ENCODE results near the gene FBXO33.

Gene FBXO33, protein sequence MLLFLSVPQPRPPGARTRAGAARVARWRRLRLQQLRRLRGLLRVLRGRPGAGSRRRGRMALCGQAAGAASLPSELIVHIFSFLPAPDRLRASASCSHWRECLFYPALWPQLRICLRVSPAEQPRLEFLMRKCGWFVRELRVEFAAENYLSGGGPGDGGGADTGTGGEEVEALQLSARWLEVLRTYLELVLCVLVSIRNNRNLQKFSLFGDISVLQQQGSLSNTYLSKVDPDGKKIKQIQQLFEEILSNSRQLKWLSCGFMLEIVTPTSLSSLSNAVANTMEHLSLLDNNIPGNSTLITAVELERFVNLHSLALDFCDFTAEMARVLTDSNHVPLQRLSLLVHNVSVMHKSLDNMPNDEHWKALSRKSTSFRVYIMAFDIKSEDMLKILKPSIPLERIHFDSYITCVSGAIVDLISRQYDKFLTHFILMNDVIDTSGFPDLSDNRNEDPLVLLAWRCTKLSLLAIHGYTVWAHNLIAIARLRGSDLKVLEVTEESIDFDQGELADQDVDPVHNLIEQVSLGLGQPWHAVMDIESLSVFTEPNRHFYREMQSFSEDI

GRCh38 chr14:39432179-39432618, at the start of gene FBXO33:
TSS of gene FBXO33 (minus strand) at chr14:39432433. CDS start at chr14:39432162, 271 bp downstream.
- DNase-seq = peak; percentile 92 to 96

DNA sequence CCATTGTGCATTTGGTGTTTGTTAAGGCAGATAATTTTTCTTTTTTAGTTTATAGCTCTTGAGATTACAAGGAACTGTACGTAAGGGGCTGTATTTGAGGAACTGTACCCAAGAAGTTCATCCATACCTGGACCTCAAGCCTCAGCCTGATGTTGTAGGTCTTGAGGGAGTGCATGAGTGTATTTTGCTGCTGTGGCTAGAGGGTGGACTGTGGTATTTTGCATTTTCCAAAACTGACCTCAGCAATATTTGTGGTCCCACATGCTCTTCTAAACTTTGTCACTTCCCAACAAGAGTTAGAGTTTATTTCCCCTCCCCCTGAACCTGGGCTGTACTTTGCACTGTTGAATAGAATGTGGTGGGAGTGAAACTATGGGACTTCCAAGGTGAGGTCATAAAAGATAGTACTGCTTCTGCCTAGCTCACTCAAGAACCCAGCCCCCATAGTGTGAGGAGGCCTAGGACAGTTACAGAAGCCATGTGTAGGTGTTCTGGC, 42.2 kb upstream of the FBXO33 start:
- DNase-seq = no peak

DNA sequence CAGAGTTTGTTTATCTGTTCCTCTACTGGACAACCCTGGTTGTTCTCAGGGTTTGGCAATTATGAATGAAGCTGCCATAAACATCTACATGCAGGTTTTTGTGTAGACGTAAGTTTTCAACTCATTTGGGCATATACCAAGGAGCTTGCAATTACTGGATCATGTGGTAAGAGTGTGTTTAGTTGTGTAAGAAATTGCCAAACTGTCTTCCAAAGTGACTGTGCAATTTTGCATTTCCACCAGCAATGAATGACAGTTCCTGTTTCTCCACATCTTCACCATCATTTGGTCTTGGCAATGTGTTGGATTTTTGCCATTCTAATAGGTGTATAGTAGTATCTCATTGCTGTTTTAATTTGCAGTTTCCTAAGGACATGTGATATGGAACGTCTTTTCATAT, 39.8 kb upstream of the FBXO33 start:
- DNase-seq = no peak

- DNase-seq = no peak
Observed at GRCh38 chr14:39469094-39469710, 37.0 kb upstream of the FBXO33 start.

GRCh38 chr14:39467889-39468524, 35.8 kb upstream of the FBXO33 start:
- no peak for DNase-seq

DNA sequence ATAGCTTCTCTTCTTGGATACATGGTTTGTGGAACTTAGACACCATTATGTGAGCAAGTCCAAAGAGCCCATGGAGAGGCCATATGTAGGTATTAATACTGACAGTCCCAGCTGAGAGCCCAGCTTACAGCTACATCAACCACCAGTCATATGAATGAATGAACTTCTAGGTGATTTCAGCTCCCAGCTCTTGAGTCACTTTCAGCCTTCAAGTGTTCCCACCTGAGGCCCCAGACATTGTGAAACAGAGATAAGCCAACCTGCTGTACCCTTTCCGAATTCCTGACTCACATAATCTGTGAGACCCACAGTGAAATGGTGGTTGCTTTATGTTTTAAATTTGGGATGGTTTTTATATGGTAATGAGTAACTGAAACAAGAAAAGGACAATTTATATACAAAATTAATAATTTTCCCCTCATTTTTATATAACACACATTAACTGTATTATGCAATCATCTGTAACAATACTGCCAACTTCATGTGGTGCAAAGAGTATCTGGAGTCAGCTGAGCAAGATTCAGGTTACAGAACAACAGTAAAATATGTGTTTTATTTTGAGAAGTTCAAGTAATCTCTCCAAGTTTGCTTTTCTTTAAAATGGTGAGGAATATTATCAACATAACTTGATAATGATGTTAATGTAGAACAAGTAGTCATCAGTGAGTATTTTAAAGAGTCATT, 27.7 kb upstream of the FBXO33 start:
- no peak for DNase-seq

GRCh38 chr14:39456702-39457250, 24.5 kb upstream of the FBXO33 start:
- no peak for DNase-seq

- no peak for DNase-seq
Observed at GRCh38 chr14:39454906-39455539, 22.8 kb upstream of the FBXO33 start.

GRCh38 chr14:39452680-39453079, 20.4 kb upstream of the FBXO33 start:
- DNase-seq = no peak

DNA sequence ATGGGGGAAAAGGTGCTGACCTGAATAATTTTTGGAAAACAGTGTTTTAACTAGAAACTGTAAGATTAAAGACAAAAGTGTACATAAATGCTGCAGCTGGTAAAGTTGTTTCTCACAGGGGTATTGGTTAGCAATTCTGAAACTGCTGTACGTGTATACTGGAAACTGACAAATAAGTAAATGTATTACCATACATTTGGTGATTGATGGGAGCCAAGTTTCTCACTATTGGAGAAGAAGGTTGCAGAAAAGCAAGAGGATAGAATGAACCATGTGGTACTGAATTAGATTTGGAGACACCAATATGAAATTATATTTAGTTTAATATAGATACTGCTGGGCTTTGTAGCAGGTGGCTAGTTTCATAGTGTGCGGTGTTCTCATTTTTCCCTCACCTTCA, 19.6 kb upstream of the FBXO33 start:
- DNase-seq = no peak

DNA sequence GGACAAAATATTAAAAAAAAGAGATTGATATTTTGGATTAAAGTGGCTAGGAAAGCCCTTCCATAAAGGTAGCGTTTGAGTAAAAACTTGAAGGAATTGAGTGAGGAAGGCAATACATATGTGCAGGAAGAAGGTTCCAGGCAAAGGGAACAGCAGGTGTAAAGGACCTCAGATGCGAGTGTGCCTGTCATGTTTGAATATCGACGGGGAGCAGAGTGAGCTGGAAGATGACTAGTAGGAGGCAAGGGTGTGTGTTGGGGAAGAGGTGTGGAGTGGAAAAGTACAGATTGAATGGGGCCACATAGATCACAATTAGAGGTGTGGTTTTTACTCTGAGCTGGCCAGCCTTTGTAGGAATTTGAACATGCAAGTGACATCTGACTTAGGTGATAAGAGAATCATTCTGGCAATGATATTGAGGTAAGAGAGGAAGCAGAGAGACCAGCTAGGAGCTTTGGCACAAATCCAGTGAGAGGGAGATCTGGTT, 15.0 kb upstream of the FBXO33 start:
- DNase-seq = no peak

DNA sequence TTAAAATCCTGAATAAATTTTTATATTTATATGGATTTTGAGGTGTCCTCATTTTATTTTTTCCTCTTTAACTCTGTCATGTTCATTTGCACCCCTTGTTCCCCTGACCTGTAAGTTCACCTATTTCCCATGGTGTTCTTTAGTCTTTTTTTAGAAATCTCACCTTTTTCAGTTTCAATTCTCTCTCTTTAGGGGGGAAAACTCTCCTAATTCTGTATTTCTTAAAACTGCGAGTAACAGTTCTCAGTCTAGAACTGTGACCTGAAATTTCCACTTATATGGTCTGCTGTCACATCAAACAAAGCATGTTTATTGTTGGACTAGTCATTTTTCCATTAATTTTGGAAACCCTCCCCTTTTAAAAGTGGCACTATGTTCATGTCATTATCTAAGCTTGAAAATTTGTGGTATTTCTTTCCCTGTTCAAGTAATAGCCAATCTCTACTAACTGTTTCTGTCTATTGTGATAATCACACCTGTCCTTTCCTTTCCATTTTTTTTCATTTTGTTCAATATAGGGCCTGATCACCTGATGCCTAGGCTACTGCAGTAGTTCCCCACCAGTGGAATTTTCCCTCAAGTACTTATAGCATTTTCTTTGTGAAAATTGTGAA, 14.0 kb upstream of the FBXO33 start:
- no peak for DNase-seq

DNA sequence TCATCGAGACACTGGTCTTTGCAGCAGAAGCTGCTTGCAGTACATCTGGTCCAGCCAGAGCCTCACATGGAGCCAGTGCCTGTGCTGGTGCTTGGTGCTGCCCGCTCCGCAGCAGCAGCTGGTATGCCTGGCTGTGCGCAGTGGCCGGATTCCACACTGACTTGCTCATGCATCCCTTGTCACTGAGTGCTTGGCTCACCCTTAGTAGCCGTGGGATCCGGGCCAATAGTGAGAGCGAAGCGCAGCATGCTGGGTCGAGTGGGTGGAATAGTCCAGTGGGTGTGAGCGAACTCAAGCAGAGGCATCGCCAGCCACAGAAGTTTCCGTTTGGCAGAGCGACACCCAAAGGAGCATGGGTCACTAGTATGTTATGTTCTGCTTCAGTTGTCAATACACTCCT, 10.1 kb upstream of the FBXO33 start:
- no peak for DNase-seq

GRCh38 chr14:39441805-39442204, 9.6 kb upstream of the FBXO33 start:
- no peak for DNase-seq

GRCh38 chr14:39440975-39441374, 8.7 kb upstream of the FBXO33 start:
- no peak for DNase-seq

DNA sequence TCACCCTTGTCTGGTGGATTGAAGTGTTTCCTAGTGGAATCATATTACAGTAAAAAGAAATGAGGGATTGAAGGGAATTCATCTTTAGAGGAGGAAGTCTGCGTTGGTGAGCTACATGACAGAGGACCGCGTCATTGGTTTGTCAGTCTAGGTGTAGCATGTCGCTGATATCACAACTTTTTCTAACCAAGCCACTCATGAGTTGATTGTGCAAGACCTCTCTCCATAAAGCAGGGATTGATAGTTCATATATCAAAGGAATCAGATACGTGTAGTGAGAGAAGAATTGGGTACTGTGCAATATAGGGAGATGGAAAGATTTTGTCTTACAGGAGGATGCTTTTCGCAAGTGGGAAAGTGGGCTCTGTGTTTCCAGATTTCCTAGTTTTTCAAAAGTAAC, 3.0 kb upstream of the FBXO33 start:
- no peak for DNase-seq

DNA sequence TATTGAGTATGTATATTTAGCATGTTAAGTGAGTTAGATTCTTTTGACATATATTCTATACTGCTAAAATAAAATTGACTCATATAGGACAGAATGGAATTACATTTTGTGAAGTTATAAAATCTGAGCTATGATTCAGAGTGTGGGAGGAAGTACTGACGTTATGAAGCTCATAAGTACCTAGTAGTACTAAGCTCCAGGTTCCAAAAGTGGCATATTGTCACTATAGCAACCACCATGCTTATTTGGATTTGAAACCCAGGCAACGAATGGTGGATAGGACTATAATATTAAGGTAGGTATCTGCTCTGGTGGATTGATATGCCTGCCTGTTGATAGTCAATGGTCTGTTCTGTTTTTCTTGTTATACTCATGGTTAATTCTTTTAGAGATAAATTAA, 2.2 kb upstream of the FBXO33 start:
- no peak for DNase-seq

- no peak for DNase-seq
Observed at GRCh38 chr14:39433452-39433813, 1.2 kb upstream of the FBXO33 start.

DNA sequence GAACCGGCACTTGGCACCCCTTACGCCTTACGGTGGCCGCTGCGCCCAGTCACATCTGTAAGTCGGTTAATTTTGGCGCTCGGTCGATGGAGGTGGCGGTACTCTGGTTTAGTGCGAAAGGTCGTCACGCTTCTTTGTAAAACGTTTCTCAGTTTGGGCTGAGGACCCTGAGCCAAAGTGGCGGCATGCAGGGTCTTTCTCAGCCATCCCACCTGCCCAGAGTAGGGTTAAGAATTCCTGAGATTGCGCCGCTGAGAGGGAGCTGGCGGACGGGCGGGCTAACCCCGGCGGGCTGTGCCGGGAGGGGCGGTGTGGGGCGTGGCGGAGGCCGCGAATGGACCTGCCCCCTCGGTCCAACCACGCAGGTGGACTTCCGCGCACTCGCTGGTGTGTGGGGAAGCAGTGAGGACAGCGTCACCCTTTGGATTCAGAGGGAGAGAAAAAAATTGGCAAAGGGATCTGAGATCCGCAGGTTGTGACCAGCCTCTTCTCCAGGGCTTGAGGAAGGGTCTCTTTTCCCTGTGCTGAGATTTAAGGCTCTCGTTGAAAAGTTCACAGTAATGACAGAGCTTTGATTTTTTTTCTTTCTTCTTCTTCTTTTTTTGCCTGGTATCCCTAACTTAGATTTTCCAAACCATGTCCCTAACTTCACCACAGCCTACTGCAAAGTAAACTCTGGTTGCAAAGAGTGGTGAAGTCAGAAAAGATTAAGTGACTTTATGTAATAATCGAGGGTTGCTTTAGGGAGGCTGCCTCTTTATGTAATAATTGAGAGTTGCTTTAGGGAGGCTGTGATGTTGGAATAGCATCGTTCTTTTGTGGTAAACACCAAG, 602 bp upstream of the FBXO33 start:
- peak; percentile 63 to 65 for DNase-seq

- DNase-seq = peak; percentile 22 to 35
Observed at GRCh38 chr14:39431416-39432178, 636 bp downstream of the FBXO33 start.

Measured in stimulated activated CD4-positive, alpha-beta T cell treated with anti-CD3 and anti-CD28 coated beads, Interleukin-4, amount 100 ng/mL, for 4 hours (primary cell).